ENCODE measurements around the gene WNK1.

GRCh38 chr12:943051-943450 is 190.7 kb downstream of the WNK1 start:
- TF ChIP-seq POLR2AphosphoS5 (IDR thresholded peaks at IDR 0.05) (no peak), EZH2 (IDR thresholded peaks at IDR 0.05; ENCODE audit: borderline replicate concordance, insufficient read depth, low read length, poor library complexity, severe bottlenecking) (no peak)
